ENCODE measurements around the gene TMEM156. TPM values are rescaled to one million over a fixed set of nuclear protein-coding genes. Genes with fewer than 3 reads are reported as not detected.

TMEM156 gene
- total and polyA plus RNA-seq, 2 experiments from 2014 or later: not detected

DNA sequence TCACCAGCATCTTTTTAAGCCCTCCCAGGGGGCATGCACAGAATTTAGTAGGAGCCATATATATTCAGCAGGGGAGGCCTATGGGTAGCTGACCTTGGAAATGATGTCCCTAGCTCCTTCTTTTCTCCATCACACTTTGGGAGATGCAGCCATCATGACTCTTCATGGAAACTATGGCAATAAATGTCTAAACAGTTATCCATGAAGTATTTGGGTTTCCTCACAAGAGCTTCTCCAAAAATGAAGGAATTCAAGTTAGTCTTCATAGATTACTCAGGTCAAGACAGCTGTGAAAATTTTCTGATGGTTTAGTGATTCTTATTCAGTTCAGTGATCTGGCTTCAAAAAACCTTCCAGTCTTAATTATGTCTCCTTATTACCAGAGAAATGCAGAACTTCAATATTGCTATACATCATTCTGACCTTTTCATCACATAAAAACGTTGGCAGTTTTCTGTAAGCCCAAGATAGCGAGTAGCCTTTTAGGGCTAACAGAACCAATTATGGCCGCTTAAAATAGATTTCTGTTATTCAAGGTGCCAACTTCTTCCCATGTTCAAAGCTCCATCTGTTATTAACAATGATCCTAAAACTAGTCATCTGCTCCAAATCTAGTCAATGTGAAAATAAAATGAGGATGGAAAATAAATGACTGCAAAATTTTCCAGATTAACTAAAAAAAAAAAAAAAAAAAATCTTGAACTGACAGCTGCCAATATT, 52.5 kb downstream of the TMEM156 start:
- Histone ChIP-seq H3F3A (replicated peaks; ENCODE audit: low read depth) (no peaks in the 10 kb centered on the region), H3K79me2 (replicated peaks; ENCODE audit: insufficient read depth) (no peaks in the 10 kb centered on the region), H4K20me1 (replicated peaks; ENCODE audit: insufficient read depth) (no peaks in the 10 kb centered on the region), H3K4me3 (no peak overlapping the region), H3K4me1 (ENCODE audit: insufficient read depth) (no peaks in the 10 kb centered on the region), H3K36me3 (ENCODE audit: insufficient read depth) (no peaks in the 10 kb centered on the region), H3K27me3 (ENCODE audit: insufficient read depth) (no peaks in the 10 kb centered on the region), H3K27ac (ENCODE audit: low read depth) (no peak overlapping the region), H3K4me2 (no peak overlapping the region), H3K9me2 (ENCODE audit: insufficient read depth) (no peaks in the 10 kb centered on the region), H2AFZ (no peak overlapping the region)
- H3K4me1 Mint-ChIP-seq: peaks cover 6% of the 10 kb centered on the region
- no peak overlapping the region for H3K4me3 Mint-ChIP-seq
- peaks cover 10% of the 10 kb centered on the region for H3K27me3 Mint-ChIP-seq (ENCODE audit: insufficient read depth, low read depth, poor library complexity)
- ATAC-seq (no peak), DNase-seq (ENCODE audit: low spot score) (no peak)
- TF ChIP-seq EZH2 (IDR thresholded peaks at IDR 0.05; ENCODE audit: low read depth, unreplicated experiment) (no peak), JUNB (IDR thresholded peaks at IDR 0.05; ENCODE audit: unreplicated experiment) (no peak)
- TF ChIP-seq, protein P1, sequence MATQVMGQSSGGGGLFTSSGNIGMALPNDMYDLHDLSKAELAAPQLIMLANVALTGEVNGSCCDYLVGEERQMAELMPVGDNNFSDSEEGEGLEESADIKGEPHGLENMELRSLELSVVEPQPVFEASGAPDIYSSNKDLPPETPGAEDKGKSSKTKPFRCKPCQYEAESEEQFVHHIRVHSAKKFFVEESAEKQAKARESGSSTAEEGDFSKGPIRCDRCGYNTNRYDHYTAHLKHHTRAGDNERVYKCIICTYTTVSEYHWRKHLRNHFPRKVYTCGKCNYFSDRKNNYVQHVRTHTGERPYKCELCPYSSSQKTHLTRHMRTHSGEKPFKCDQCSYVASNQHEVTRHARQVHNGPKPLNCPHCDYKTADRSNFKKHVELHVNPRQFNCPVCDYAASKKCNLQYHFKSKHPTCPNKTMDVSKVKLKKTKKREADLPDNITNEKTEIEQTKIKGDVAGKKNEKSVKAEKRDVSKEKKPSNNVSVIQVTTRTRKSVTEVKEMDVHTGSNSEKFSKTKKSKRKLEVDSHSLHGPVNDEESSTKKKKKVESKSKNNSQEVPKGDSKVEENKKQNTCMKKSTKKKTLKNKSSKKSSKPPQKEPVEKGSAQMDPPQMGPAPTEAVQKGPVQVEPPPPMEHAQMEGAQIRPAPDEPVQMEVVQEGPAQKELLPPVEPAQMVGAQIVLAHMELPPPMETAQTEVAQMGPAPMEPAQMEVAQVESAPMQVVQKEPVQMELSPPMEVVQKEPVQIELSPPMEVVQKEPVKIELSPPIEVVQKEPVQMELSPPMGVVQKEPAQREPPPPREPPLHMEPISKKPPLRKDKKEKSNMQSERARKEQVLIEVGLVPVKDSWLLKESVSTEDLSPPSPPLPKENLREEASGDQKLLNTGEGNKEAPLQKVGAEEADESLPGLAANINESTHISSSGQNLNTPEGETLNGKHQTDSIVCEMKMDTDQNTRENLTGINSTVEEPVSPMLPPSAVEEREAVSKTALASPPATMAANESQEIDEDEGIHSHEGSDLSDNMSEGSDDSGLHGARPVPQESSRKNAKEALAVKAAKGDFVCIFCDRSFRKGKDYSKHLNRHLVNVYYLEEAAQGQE (IDR thresholded peaks at IDR 0.05; ENCODE audit: unreplicated experiment): no peak
- TF ChIP-seq, protein P2, sequence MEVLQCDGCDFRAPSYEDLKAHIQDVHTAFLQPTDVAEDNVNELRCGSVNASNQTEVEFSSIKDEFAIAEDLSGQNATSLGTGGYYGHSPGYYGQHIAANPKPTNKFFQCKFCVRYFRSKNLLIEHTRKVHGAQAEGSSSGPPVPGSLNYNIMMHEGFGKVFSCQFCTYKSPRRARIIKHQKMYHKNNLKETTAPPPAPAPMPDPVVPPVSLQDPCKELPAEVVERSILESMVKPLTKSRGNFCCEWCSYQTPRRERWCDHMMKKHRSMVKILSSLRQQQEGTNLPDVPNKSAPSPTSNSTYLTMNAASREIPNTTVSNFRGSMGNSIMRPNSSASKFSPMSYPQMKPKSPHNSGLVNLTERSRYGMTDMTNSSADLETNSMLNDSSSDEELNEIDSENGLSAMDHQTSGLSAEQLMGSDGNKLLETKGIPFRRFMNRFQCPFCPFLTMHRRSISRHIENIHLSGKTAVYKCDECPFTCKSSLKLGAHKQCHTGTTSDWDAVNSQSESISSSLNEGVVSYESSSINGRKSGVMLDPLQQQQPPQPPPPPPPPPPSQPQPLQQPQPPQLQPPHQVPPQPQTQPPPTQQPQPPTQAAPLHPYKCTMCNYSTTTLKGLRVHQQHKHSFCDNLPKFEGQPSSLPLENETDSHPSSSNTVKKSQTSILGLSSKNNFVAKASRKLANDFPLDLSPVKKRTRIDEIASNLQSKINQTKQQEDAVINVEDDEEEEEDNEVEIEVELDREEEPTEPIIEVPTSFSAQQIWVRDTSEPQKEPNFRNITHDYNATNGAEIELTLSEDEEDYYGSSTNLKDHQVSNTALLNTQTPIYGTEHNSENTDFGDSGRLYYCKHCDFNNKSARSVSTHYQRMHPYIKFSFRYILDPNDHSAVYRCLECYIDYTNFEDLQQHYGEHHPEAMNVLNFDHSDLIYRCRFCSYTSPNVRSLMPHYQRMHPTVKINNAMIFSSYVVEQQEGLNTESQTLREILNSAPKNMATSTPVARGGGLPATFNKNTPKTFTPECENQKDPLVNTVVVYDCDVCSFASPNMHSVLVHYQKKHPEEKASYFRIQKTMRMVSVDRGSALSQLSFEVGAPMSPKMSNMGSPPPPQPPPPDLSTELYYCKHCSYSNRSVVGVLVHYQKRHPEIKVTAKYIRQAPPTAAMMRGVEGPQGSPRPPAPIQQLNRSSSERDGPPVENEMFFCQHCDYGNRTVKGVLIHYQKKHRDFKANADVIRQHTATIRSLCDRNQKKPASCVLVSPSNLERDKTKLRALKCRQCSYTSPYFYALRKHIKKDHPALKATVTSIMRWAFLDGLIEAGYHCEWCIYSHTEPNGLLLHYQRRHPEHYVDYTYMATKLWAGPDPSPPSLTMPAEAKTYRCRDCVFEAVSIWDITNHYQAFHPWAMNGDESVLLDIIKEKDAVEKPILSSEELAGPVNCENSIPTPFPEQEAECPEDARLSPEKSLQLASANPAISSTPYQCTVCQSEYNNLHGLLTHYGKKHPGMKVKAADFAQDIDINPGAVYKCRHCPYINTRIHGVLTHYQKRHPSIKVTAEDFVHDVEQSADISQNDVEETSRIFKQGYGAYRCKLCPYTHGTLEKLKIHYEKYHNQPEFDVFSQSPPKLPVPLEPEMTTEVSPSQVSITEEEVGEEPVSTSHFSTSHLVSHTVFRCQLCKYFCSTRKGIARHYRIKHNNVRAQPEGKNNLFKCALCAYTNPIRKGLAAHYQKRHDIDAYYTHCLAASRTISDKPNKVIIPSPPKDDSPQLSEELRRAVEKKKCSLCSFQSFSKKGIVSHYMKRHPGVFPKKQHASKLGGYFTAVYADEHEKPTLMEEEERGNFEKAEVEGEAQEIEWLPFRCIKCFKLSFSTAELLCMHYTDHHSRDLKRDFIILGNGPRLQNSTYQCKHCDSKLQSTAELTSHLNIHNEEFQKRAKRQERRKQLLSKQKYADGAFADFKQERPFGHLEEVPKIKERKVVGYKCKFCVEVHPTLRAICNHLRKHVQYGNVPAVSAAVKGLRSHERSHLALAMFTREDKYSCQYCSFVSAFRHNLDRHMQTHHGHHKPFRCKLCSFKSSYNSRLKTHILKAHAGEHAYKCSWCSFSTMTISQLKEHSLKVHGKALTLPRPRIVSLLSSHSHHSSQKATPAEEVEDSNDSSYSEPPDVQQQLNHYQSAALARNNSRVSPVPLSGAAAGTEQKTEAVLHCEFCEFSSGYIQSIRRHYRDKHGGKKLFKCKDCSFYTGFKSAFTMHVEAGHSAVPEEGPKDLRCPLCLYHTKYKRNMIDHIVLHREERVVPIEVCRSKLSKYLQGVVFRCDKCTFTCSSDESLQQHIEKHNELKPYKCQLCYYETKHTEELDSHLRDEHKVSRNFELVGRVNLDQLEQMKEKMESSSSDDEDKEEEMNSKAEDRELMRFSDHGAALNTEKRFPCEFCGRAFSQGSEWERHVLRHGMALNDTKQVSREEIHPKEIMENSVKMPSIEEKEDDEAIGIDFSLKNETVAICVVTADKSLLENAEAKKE (CRISPR knock-in tag; IDR thresholded peaks at IDR 0.05): no peak
- TF ChIP-seq, protein P3, sequence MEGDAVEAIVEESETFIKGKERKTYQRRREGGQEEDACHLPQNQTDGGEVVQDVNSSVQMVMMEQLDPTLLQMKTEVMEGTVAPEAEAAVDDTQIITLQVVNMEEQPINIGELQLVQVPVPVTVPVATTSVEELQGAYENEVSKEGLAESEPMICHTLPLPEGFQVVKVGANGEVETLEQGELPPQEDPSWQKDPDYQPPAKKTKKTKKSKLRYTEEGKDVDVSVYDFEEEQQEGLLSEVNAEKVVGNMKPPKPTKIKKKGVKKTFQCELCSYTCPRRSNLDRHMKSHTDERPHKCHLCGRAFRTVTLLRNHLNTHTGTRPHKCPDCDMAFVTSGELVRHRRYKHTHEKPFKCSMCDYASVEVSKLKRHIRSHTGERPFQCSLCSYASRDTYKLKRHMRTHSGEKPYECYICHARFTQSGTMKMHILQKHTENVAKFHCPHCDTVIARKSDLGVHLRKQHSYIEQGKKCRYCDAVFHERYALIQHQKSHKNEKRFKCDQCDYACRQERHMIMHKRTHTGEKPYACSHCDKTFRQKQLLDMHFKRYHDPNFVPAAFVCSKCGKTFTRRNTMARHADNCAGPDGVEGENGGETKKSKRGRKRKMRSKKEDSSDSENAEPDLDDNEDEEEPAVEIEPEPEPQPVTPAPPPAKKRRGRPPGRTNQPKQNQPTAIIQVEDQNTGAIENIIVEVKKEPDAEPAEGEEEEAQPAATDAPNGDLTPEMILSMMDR (conservative IDR thresholded peaks at IDR 0.05; ENCODE audit: low read depth in 2 of 2): no peak
- H3K27ac Mint-ChIP-seq: no peak overlapping the region
- no peaks in the 10 kb centered on the region for H3K36me3 Mint-ChIP-seq (ENCODE audit: low read depth)
- no peaks in the 10 kb centered on the region for H3K9me3 Mint-ChIP-seq
